SK-N-SH (cell line): Measurements from ENCODE around the gene CD101. TPM values are rescaled to one million over a fixed set of nuclear protein-coding genes. Genes with fewer than 3 reads are reported as not detected.

Experiments
- CTCF ChIA-PET: fragments of 300-600, 350-600 bp; formaldehyde crosslinking; extraction: SDS; loops from one replicate; lab custom pipeline; 2021; lab: Yijun Ruan, JAX
- POLR2A ChIA-PET: fragments of 350-600 bp; sonication (Branson Sonifier 250); formaldehyde crosslinking; extraction: SDS; loops from one replicate; lab custom pipeline; 2020; ENCODE audit warnings: antibody characterized with exemption, inconsistent platforms; lab: Yijun Ruan, JAX
- DNase-seq: peaks from one replicate; pipeline ENCODE4 v3.0.0; 2012
- H2AFZ ChIP-seq: fragments of 200-600 bp; sonication (generic); 2 replicates; pipeline ENCODE4 v1.8.1; 2016; ENCODE audit warnings: antibody characterized with exemption, mild to moderate bottlenecking, low read depth
- H3F3A ChIP-seq: fragments of 200-600 bp; sonication (generic); replicated peaks from 2 replicates; pipeline ENCODE3; 2016; ENCODE audit warnings: antibody characterized with exemption, mild to moderate bottlenecking; ENCODE audit not compliant: insufficient read depth
- H3K27ac ChIP-seq, 2 experiments: fragments of 200-500 bp in 1 of 2; fragments of 200-600 bp in 1 of 2; sonication (Bioruptor generic) in 1 of 2; sonication (generic), shearing (Covaris generic) in 1 of 2; 2 replicates each; pipeline versions ENCODE4 v1.5.1 to v1.6.1; 2014 to 2016; ENCODE audit warnings: low read depth in 2 of 2, inconsistent platforms in 1 of 2, low read length in 1 of 2, mild to moderate bottlenecking in 1 of 2, mixed read lengths in 1 of 2
- H3K27me3 ChIP-seq: fragments of 200-600 bp; sonication (generic), shearing (Covaris generic); 2 replicates; pipeline ENCODE4 v1.6.1; 2016; ENCODE audit warnings: mixed run types; ENCODE audit not compliant: insufficient read depth
- H3K36me3 ChIP-seq, 2 experiments: fragments of 200-500 bp in 1 of 2; fragments of 200-600 bp in 1 of 2; sonication (Bioruptor generic) in 1 of 2; sonication (generic) in 1 of 2; replicated peaks in 1 of 2; 2 replicates each; pipeline versions ENCODE3 to v1.5.1; 2014 to 2016; ENCODE audit warnings: low read length in 1 of 2, mild to moderate bottlenecking in 1 of 2; ENCODE audit not compliant: insufficient read depth in 2 of 2, control insufficient read depth in 1 of 2
- H3K4me1 ChIP-seq, 2 experiments: fragments of 200-500 bp in 1 of 2; fragments of 200-600 bp in 1 of 2; sonication (Bioruptor generic) in 1 of 2; sonication (generic), shearing (Covaris generic) in 1 of 2; 2 replicates each; pipeline versions ENCODE4 v1.5.1 to v1.6.1; 2014 to 2016; ENCODE audit warnings: low read depth in 1 of 2, low read length in 1 of 2, mixed run types in 1 of 2; ENCODE audit not compliant: insufficient read depth in 2 of 2, control insufficient read depth in 1 of 2
- H3K4me2 ChIP-seq: fragments of 200-600 bp; sonication (generic), shearing (Covaris generic); 2 replicates; pipeline ENCODE4 v1.6.1; 2017; ENCODE audit warnings: mixed run types
- H3K4me3 ChIP-seq, 2 experiments: fragments of 200-500 bp in 1 of 2; fragments of 200-600 bp in 1 of 2; sonication (Bioruptor generic) in 1 of 2; sonication (generic), shearing (Covaris generic) in 1 of 2; 2 replicates each; pipeline versions ENCODE4 v1.5.1 to v1.8.1; 2014 to 2016; ENCODE audit warnings: low read depth in 2 of 2, inconsistent platforms in 1 of 2, low read length in 1 of 2, mild to moderate bottlenecking in 1 of 2, mixed read lengths in 1 of 2, moderate library complexity in 1 of 2
- H3K79me2 ChIP-seq: fragments of 200-600 bp; sonication (generic); 2 replicates; pipeline ENCODE4 v1.8.1; 2017; ENCODE audit warnings: mild to moderate bottlenecking; ENCODE audit not compliant: insufficient read depth
- H3K9ac ChIP-seq: fragments of 200-600 bp; sonication (generic); 2 replicates; pipeline ENCODE4 v1.6.1; 2017; ENCODE audit warnings: mixed run types
- H3K9me2 ChIP-seq: fragments of 200-600 bp; sonication (generic); 2 replicates; pipeline ENCODE4 v1.6.1; 2017; ENCODE audit warnings: mixed run types
- H3K9me3 ChIP-seq: fragments of 200-600 bp; sonication (generic); 2 replicates; pipeline ENCODE4 v1.6.1; 2017; ENCODE audit warnings: mixed run types, mild to moderate bottlenecking, moderate library complexity
- H4K20me1 ChIP-seq: fragments of 200-600 bp; sonication (generic); 2 replicates; pipeline ENCODE4 v1.6.1; 2017; ENCODE audit warnings: mild to moderate bottlenecking, mixed run types; ENCODE audit not compliant: insufficient read depth
- CTCF ChIP-seq: fragments of 200-600 bp; sonication (generic); IDR thresholded peaks from 2 replicates; pipeline ENCODE4 v1.6.1; 2017; ENCODE audit warnings: antibody characterized with exemption, mild to moderate bottlenecking, moderate library complexity
- EP300 ChIP-seq, 2 experiments: IDR thresholded peaks; 2 replicates each; pipeline versions ENCODE4 v1.4.0 to v1.6.1; 2012; ENCODE audit warnings: borderline replicate concordance in 1 of 2, low read depth in 1 of 2, low read length in 1 of 2
- EZH2phosphoT487 ChIP-seq: fragments of 200-600 bp; sonication (generic); IDR thresholded peaks from 2 replicates; pipeline ENCODE4 v1.6.1; 2017; ENCODE audit warnings: low read depth, mixed run types, mild to moderate bottlenecking, antibody characterized with exemption, moderate library complexity, borderline replicate concordance
- FOSL2 ChIP-seq: IDR thresholded peaks from 2 replicates; pipeline ENCODE4 v1.4.0; 2012; ENCODE audit warnings: low read depth, mild to moderate bottlenecking, moderate library complexity, borderline replicate concordance
- GABPA ChIP-seq: IDR thresholded peaks from 2 replicates; pipeline ENCODE4 v1.4.0; 2012; ENCODE audit warnings: low read depth, mild to moderate bottlenecking
- GATA2 ChIP-seq: sonication (generic); formaldehyde crosslinking; IDR thresholded peaks from 2 replicates; pipeline ENCODE4 v1.5.0; 2020; ENCODE audit warnings: mild to moderate bottlenecking, missing genetic modification reagents
- JUND ChIP-seq: IDR thresholded peaks from 2 replicates; pipeline ENCODE4 v1.4.0; 2012
- MEF2A ChIP-seq: IDR thresholded peaks from 2 replicates; pipeline ENCODE4 v1.4.0; 2012; ENCODE audit warnings: low read depth, borderline replicate concordance
- MXI1 ChIP-seq: IDR thresholded peaks from 2 replicates; pipeline ENCODE4 v1.6.1; 2012; ENCODE audit warnings: mild to moderate bottlenecking, low read depth, low read length, improper control_type of control experiment
- POLR2AphosphoS5 ChIP-seq: IDR thresholded peaks from 2 replicates; pipeline ENCODE4 v1.6.1; 2012; ENCODE audit warnings: low read depth, low read length
- RCOR1 ChIP-seq: fragments of 150-350 bp; IDR thresholded peaks from 2 replicates; pipeline ENCODE4 v1.6.1; 2017; ENCODE audit warnings: antibody characterized with exemption, low read length
- RFX5 ChIP-seq: IDR thresholded peaks from 2 replicates; pipeline ENCODE4 v1.6.1; 2012; ENCODE audit warnings: mild to moderate bottlenecking, improper control_type of control experiment, low read length
- SIN3A ChIP-seq: IDR thresholded peaks from 2 replicates; pipeline ENCODE4 v1.6.1; 2012; ENCODE audit warnings: low read depth, mild to moderate bottlenecking, low read length, moderate library complexity, borderline replicate concordance
- TAF1 ChIP-seq: IDR thresholded peaks from 2 replicates; pipeline ENCODE4 v1.6.1; 2012; ENCODE audit warnings: low read depth, mild to moderate bottlenecking, low read length, moderate library complexity, borderline replicate concordance
- TEAD4 ChIP-seq: IDR thresholded peaks from 2 replicates; pipeline ENCODE4 v1.4.0; 2012; ENCODE audit warnings: mild to moderate bottlenecking, borderline replicate concordance; ENCODE audit not compliant: insufficient read depth
- USF2 ChIP-seq: fragments of 150-350 bp; IDR thresholded peaks from 2 replicates; pipeline ENCODE4 v1.6.1; 2017; ENCODE audit warnings: antibody characterized with exemption, low read length, low read depth, borderline replicate concordance
- ZBTB33 ChIP-seq: IDR thresholded peaks from 2 replicates; pipeline ENCODE4 v1.4.0; 2012; ENCODE audit warnings: low read depth, borderline replicate concordance
- WGBS: methylation state at CpG from one replicate; pipeline ENCODE4 v1.1.6; 2017; ENCODE audit warnings: low lambda C conversion rate; 5-methylcytosine and 5-hydroxymethylcytosine counted together
- polyA plus RNA-seq, 3 experiments: library from polyadenylated mRNA; depleted of rRNA; stranded (reverse); fragments of >200 nt; gene quantifications; 2 replicates each; pipeline ENCODE4 v1.2.3, GENCODE V29; 2012
- TF ChIP-seq, protein P1 (sequence below): IDR thresholded peaks from 2 replicates; pipeline ENCODE4 v1.6.1; 2012; ENCODE audit warnings: mild to moderate bottlenecking, low read depth, low read length, moderate library complexity
- TF ChIP-seq, protein P2 (sequence below): IDR thresholded peaks from 2 replicates; pipeline ENCODE4 v1.4.0; 2012; ENCODE audit warnings: low read depth

Gene CD101
- polyA plus RNA-seq, 1 of the 3 experiments (the other 2 are of a cell fraction) = 0.16 TPM

DNA sequence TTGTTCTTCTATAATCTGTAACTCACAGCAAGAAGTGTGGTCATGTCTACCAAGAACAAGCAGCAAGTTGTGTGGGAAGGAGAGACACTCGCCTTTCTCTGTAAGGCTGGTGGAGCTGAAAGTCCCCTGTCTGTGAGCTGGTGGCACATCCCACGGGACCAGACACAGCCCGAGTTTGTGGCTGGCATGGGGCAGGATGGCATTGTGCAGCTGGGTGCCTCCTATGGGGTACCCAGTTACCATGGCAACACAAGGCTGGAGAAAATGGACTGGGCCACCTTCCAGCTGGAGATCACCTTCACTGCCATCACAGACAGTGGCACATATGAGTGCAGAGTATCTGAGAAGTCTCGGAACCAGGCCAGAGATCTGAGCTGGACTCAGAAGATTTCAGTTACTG lies 15.5 kb downstream of the CD101 start:
- H3K9ac ChIP-seq = no peak overlapping the region
- WGBS = 74% methylated on average over 2 of the region's 4 CpGs
- H3K4me1 ChIP-seq = peaks cover 0 to 9% of the 10 kb centered on the region in 2 experiments; a peak in 2 of 4 replicates
- CTCF ChIA-PET = interaction anchor here (0.9 to 1.2 kb wide), 4 partner anchors 8 to 279 kb away, joined by 3 to 4 read pairs (median 3); no protein-coding TSS in a partner anchor
- TF ChIP-seq MXI1 (no peak), ZBTB33 (no peak), JUND (no peak), POLR2AphosphoS5 (no peak), FOSL2 (no peak)
- no peak overlapping the region for H3K27ac ChIP-seq
- H3K79me2 ChIP-seq = no peaks in the 10 kb centered on the region
- no peaks in the 10 kb centered on the region for H3K9me2 ChIP-seq
- H4K20me1 ChIP-seq = no peaks in the 10 kb centered on the region
- no peak overlapping the region for H2AFZ ChIP-seq
- no peak for DNase-seq
- no peak overlapping the region for H3K4me3 ChIP-seq
- POLR2A ChIA-PET = no interaction called here
- no peaks in the 10 kb centered on the region for H3K27me3 ChIP-seq
- no peaks in the 10 kb centered on the region for H3K9me3 ChIP-seq
- no peaks in the 10 kb centered on the region for H3F3A ChIP-seq
- no peak overlapping the region for H3K4me2 ChIP-seq
- no peaks in the 10 kb centered on the region for H3K36me3 ChIP-seq

GRCh38 chr1:117017648-117018047 lies 16.1 kb downstream of the CD101 start:
- CTCF ChIA-PET = interaction anchor here (0.9 to 1.2 kb wide), 2 partner anchors 9 to 20 kb away, joined by 3 read pairs; no protein-coding TSS in a partner anchor
- TF ChIP-seq GATA2 (CRISPR knock-in tag) = no peak
- TF ChIP-seq MEF2A = no peak
- TF ChIP-seq SIN3A = no peak
- no peak for TF ChIP-seq EZH2phosphoT487
- no peak for TF ChIP-seq EP300 (IDR thresholded peaks at IDR 0.05; ENCODE audit: borderline replicate concordance in 1 of 2, low read depth in 1 of 2, low read length in 1 of 2)
- TF ChIP-seq GABPA = no peak
- TF ChIP-seq RCOR1 = no peak
- no peak for TF ChIP-seq RFX5
- TF ChIP-seq, protein P1, sequence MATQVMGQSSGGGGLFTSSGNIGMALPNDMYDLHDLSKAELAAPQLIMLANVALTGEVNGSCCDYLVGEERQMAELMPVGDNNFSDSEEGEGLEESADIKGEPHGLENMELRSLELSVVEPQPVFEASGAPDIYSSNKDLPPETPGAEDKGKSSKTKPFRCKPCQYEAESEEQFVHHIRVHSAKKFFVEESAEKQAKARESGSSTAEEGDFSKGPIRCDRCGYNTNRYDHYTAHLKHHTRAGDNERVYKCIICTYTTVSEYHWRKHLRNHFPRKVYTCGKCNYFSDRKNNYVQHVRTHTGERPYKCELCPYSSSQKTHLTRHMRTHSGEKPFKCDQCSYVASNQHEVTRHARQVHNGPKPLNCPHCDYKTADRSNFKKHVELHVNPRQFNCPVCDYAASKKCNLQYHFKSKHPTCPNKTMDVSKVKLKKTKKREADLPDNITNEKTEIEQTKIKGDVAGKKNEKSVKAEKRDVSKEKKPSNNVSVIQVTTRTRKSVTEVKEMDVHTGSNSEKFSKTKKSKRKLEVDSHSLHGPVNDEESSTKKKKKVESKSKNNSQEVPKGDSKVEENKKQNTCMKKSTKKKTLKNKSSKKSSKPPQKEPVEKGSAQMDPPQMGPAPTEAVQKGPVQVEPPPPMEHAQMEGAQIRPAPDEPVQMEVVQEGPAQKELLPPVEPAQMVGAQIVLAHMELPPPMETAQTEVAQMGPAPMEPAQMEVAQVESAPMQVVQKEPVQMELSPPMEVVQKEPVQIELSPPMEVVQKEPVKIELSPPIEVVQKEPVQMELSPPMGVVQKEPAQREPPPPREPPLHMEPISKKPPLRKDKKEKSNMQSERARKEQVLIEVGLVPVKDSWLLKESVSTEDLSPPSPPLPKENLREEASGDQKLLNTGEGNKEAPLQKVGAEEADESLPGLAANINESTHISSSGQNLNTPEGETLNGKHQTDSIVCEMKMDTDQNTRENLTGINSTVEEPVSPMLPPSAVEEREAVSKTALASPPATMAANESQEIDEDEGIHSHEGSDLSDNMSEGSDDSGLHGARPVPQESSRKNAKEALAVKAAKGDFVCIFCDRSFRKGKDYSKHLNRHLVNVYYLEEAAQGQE = no peak
- no peak for TF ChIP-seq TAF1
- TF ChIP-seq CTCF = no peak
- no peak for TF ChIP-seq USF2
- TF ChIP-seq JUND = no peak
- TF ChIP-seq, protein P2, sequence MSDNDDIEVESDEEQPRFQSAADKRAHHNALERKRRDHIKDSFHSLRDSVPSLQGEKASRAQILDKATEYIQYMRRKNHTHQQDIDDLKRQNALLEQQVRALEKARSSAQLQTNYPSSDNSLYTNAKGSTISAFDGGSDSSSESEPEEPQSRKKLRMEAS = no peak
- TF ChIP-seq POLR2AphosphoS5 = no peak
- TF ChIP-seq TEAD4 = no peak

More at GRCh38 chr1:117017648-117018047, 16.1 kb downstream of the CD101 start:
- no peaks in the 10 kb centered on the region for H3F3A ChIP-seq
- no peaks in the 10 kb centered on the region for H3K27me3 ChIP-seq
- POLR2A ChIA-PET = no interaction called here
- no peak overlapping the region for H2AFZ ChIP-seq
- peaks cover 0 to 10% of the 10 kb centered on the region in 2 experiments; a peak in 2 of 4 replicates for H3K4me1 ChIP-seq
- no peaks in the 10 kb centered on the region for H3K9me3 ChIP-seq
- no peaks in the 10 kb centered on the region for H4K20me1 ChIP-seq
- H3K9ac ChIP-seq = no peak overlapping the region
- no peaks in the 10 kb centered on the region for H3K9me2 ChIP-seq
- WGBS = 42% methylated on average over 3 of the region's 3 CpGs
- H3K4me2 ChIP-seq = no peak overlapping the region
- H3K36me3 ChIP-seq = no peaks in the 10 kb centered on the region
- no peak overlapping the region for H3K4me3 ChIP-seq
- no peak for DNase-seq
- no peaks in the 10 kb centered on the region for H3K79me2 ChIP-seq
- H3K27ac ChIP-seq = no peak overlapping the region
